ENCODE data around the gene ANTXR1. TPM values are rescaled to one million over a fixed set of nuclear protein-coding genes. Genes with fewer than 3 reads are reported as not detected.
A peak's percentile ranks its signal among the peaks of the same experiment; 100 is the strongest.

Gene ANTXR1
- total RNA-seq, 1 experiment from 2014 or later: 37.3 TPM

DNA sequence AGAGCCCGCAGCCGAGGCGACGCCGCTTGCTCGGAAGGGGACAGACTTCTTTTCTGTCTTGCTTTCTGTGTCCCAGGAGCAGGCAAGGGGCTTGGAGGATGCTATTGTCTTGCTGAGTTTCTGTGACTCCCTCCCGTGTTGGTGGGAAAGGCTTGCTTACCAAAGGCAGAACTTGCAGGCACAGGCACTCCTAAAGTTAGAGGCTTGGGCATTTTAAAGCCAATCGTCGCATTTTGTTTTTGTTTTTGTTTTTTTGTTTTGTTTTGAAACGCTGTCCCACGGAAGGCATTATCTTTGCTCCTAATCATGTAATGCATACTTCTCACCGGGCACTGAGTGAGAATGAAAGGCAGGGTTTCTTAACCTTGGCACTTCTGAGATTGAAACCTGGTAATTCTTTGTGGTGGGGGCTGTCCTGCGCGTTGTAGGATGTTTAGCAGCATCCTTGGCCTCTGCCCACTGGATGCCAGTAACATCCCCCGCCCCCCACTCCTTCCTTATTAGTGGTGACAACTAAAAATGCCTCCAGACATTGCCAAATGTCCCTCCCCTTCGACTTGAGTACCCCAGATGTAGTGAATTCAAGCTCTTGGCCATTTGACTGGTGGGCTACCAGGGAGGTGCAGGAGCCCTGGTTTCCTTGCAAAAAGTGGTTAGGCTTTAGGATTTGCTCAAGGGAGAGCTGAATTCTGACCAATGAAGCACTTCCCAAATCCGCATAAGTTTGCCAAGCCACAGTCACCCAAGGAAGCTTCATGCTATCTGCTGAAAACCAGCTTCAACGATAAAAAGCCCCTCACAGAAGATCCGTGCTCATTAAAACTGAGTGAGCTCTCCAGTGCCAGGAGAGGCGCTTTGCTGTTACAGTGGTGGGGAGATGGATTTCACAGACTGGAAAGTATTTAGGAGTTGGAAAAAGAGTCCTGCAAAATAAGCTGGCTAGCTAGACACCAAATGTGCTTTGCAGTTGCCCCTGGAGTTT lies 1.2 kb downstream of the ANTXR1 start:
- Histone ChIP-seq H4K20me1 (ENCODE audit: control insufficient read depth, insufficient read depth, insufficient read length) (no peaks in the 10 kb centered on the region), H2BK12ac (ENCODE audit: insufficient read length, low read depth, low read length) (no peak overlapping the region), H4K91ac (ENCODE audit: insufficient read length, low read depth, low read length) (no peak overlapping the region), H3K23ac (ENCODE audit: insufficient read length, low read depth, low read length) (no peak overlapping the region), H4K8ac (replicated peaks; ENCODE audit: insufficient read length, low read depth, low read length) (no peak overlapping the region), H2BK15ac (ENCODE audit: low read depth, low read length) (no peak overlapping the region), H2BK5ac (ENCODE audit: insufficient read length, low read length) (no peak overlapping the region), H3T11ph (ENCODE audit: low read length) (no peak overlapping the region), H3K9me3 (ENCODE audit: control insufficient read depth, low read depth, low read length) (no peaks in the 10 kb centered on the region), H2BK120ac (ENCODE audit: low read depth, low read length, poor library complexity, severe bottlenecking) (no peak overlapping the region), H3K14ac (ENCODE audit: insufficient read depth, low read length) (no peak overlapping the region; the same call in 1 of the 2 replicates), H2AFZ (ENCODE audit: low read length) (no peak overlapping the region), H2BK20ac (ENCODE audit: low read depth, low read length, poor library complexity, severe bottlenecking) (no peak overlapping the region), H3K4ac (ENCODE audit: low read depth, low read length) (no peak overlapping the region), H3K79me1 (ENCODE audit: insufficient read depth, low read depth, low read length, poor library complexity, severe bottlenecking) (no peaks in the 10 kb centered on the region), H3K4me2 (ENCODE audit: insufficient read depth, insufficient read length, low read length) (peak overlapping the region; percentile 63), H3K27me3 (ENCODE audit: insufficient read depth, low read length) (no peaks in the 10 kb centered on the region), H4K5ac (ENCODE audit: insufficient read length, low read depth, low read length) (no peak overlapping the region), H3K4me1 (ENCODE audit: insufficient read depth, low read length) (no peaks in the 10 kb centered on the region), H3K56ac (ENCODE audit: insufficient read length, low read depth, low read length) (no peak overlapping the region), H3K79me2 (ENCODE audit: insufficient read depth, low read length) (no peaks in the 10 kb centered on the region), H3K27ac (ENCODE audit: insufficient read length, low read depth, low read length) (no peak overlapping the region), H3K9ac (ENCODE audit: extremely low read depth, insufficient read length, low read length) (peak overlapping the region; percentile 32), H3K23me2 (ENCODE audit: insufficient read length, low read depth, low read length, poor library complexity, severe bottlenecking) (peaks cover 8% of the 10 kb centered on the region), H3K18ac (ENCODE audit: insufficient read length, low read depth, low read length) (no peak overlapping the region), H2AK5ac (ENCODE audit: insufficient read length, low read length) (no peak overlapping the region)
- H3K9me3 Mint-ChIP-seq: no peaks in the 10 kb centered on the region
- H3K36me3 Mint-ChIP-seq (ENCODE audit: insufficient read depth in 1 of 3, low read depth in 3 of 3): 0 out of 7 replicates have a peak, but pooled peaks cover 0 to 2% (median 0%) of the 10 kb centered on the region in 3 experiments
- peak overlapping the region; percentile 96 to 98 for H3K4me3 Mint-ChIP-seq
- no peak for DNase-seq
- H3K4me1 Mint-ChIP-seq: peaks cover 18 to 24% of the 10 kb centered on the region in 2 experiments
- H3K27ac Mint-ChIP-seq: peak overlapping the region in 1 of 3 experiments; percentile 75; a peak in 3 of 7 replicates
- TF ChIP-seq, protein P1, sequence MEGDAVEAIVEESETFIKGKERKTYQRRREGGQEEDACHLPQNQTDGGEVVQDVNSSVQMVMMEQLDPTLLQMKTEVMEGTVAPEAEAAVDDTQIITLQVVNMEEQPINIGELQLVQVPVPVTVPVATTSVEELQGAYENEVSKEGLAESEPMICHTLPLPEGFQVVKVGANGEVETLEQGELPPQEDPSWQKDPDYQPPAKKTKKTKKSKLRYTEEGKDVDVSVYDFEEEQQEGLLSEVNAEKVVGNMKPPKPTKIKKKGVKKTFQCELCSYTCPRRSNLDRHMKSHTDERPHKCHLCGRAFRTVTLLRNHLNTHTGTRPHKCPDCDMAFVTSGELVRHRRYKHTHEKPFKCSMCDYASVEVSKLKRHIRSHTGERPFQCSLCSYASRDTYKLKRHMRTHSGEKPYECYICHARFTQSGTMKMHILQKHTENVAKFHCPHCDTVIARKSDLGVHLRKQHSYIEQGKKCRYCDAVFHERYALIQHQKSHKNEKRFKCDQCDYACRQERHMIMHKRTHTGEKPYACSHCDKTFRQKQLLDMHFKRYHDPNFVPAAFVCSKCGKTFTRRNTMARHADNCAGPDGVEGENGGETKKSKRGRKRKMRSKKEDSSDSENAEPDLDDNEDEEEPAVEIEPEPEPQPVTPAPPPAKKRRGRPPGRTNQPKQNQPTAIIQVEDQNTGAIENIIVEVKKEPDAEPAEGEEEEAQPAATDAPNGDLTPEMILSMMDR (conservative IDR thresholded peaks at IDR 0.05): no peak
- WGBS (ENCODE audit: extremely low coverage, insufficient read length, low lambda C conversion rate): no CpG with 5 or more reads among the region's 20 CpGs
- peaks cover 34% of the 10 kb centered on the region for H3K27me3 Mint-ChIP-seq (ENCODE audit: low read depth)
